ENCODE measurements around the gene TMEM91.
"Not testable (repeated sequence)": the region's sequence is repeated elsewhere in the genome, so short reads cannot be mapped to it uniquely, and the experiment has no call there.

TMEM91 gene

GRCh38 chr19:41377977-41378709 is 1.8 kb downstream of the TMEM91 start:
- peak; percentile 57 for DNase-seq (ENCODE audit: low spot score)

- not testable (repeated sequence) for DNase-seq (ENCODE audit: low spot score)
These were observed 5.2 kb downstream of the TMEM91 start for GRCh38 chr19:41381536-41381935.

GRCh38 chr19:41384351-41384750 is 8.0 kb downstream of the TMEM91 start:
- no peak for DNase-seq (ENCODE audit: low spot score)

- no peak for DNase-seq (ENCODE audit: low spot score)
These were observed 10.1 kb downstream of the TMEM91 start for GRCh38 chr19:41386442-41386841.

- no peak for DNase-seq (ENCODE audit: low spot score)
These were observed 15.3 kb downstream of the TMEM91 start for GRCh38 chr19:41391618-41392017.

- DNase-seq (ENCODE audit: low spot score): no peak
These were observed 16.4 kb downstream of the TMEM91 start for GRCh38 chr19:41392775-41393174.

- DNase-seq (ENCODE audit: low spot score): no peak
These were observed 19.0 kb downstream of the TMEM91 start for GRCh38 chr19:41395355-41395754.

GRCh38 chr19:41397086-41398049 is 21.0 kb downstream of the TMEM91 start, which contains the start of the genes BCKDHA and EXOSC5:
Gene BCKDHA (plus strand): TSS chr19:41397818. CDS start chr19:41397828, 10 bp downstream.
Gene EXOSC5 (minus strand): TSS chr19:41397359. CDS start chr19:41397328, 31 bp downstream.
- peak; percentile 99 for DNase-seq (ENCODE audit: low spot score)

GRCh38 chr19:41398050-41398418 is 21.7 kb downstream of the TMEM91 start:
- DNase-seq (ENCODE audit: low spot score): no peak

GRCh38 chr19:41398598-41398997 is 22.3 kb downstream of the TMEM91 start:
- no peak for DNase-seq (ENCODE audit: low spot score)

- DNase-seq (ENCODE audit: low spot score): no peak
These were observed 22.8 kb downstream of the TMEM91 start for GRCh38 chr19:41399091-41399490.

GRCh38 chr19:41399525-41399924 is 23.2 kb downstream of the TMEM91 start:
- no peak for DNase-seq (ENCODE audit: low spot score)

GRCh38 chr19:41401483-41401882 is 25.1 kb downstream of the TMEM91 start:
- DNase-seq (ENCODE audit: low spot score): no peak

GRCh38 chr19:41402010-41402409 is 25.7 kb downstream of the TMEM91 start:
- no peak for DNase-seq (ENCODE audit: low spot score)

- no peak for DNase-seq (ENCODE audit: low spot score)
These were observed 27.0 kb downstream of the TMEM91 start for GRCh38 chr19:41403181-41403970.

- DNase-seq (ENCODE audit: low spot score): no peak
These were observed 29.4 kb downstream of the TMEM91 start for GRCh38 chr19:41405776-41406175.

- DNase-seq (ENCODE audit: low spot score): no peak
These were observed 30.9 kb downstream of the TMEM91 start for GRCh38 chr19:41407271-41407670.

- DNase-seq (ENCODE audit: low spot score): no peak
These were observed 31.9 kb downstream of the TMEM91 start for GRCh38 chr19:41408256-41408655.

GRCh38 chr19:41408846-41409245 is 32.5 kb downstream of the TMEM91 start:
- DNase-seq (ENCODE audit: low spot score): not testable (repeated sequence)

GRCh38 chr19:41409288-41409687 is 33.0 kb downstream of the TMEM91 start:
- DNase-seq (ENCODE audit: low spot score): no peak

- no peak for DNase-seq (ENCODE audit: low spot score)
These were observed 34.2 kb downstream of the TMEM91 start for GRCh38 chr19:41410336-41411054.

All from germinal center (tissue), 1 donor.